Stimulated activated CD8-positive, alpha-beta memory T cell treated with anti-CD3 and anti-CD28 coated beads, Interleukin-4, amount 100 ng/mL, for 1 hour (primary cell): ENCODE results near the gene PGLYRP4.

Experiments
- DNase-seq, 2 donors: peaks; one replicate each; pipeline ENCODE4 v3.0.0-alpha.2; 2020; ENCODE audit warnings: low read depth in 2 of 2, low spot score in 1 of 2

PGLYRP4 gene, protein sequence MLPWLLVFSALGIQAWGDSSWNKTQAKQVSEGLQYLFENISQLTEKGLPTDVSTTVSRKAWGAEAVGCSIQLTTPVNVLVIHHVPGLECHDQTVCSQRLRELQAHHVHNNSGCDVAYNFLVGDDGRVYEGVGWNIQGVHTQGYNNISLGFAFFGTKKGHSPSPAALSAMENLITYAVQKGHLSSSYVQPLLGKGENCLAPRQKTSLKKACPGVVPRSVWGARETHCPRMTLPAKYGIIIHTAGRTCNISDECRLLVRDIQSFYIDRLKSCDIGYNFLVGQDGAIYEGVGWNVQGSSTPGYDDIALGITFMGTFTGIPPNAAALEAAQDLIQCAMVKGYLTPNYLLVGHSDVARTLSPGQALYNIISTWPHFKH

DNA sequence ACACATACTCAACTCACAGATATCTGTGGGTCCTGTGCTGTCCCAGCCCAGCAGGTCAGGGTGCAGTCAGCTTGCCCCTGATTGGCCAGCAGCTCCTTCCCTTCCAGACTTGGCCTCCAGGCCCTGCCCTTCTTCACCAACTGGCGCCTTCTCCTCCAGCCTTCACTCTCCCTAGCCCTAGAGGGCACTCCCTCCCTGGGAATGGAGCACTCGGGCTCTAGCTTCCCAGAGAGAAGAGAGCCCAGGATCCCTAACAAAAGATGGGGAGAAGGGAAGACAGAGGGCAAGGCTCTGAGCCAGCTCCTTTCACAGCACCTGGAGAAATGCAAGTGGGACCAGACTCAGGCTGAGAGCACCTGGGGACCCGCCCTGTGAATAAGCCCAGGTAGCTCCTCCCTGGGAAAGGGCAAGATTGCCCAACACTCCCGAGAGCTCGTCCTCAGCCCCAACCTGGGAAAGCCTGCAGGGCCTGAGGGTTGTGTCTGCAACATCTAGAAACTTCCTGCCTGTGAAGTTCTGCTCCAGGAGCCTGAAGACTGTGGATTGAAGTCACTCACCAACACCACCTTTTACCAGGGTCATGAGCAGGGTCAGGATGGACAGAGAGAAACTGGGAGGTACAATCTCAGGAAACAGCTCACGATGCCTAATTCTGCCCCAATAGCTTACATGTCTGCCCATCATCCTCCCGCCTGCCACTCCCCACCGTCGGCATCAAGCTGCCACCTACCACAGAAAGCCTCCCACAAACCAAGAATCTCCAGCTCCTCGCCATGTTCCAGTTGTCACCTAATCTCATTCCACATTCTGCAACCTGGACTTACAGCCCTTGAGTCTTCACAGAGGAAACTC, at the start of gene PGLYRP4:
Gene PGLYRP4 (minus strand): TSS at position 331 of the 852 bp plus-strand sequence. CDS start 909 bp downstream, outside the sequence.
- no peak for DNase-seq

DNA sequence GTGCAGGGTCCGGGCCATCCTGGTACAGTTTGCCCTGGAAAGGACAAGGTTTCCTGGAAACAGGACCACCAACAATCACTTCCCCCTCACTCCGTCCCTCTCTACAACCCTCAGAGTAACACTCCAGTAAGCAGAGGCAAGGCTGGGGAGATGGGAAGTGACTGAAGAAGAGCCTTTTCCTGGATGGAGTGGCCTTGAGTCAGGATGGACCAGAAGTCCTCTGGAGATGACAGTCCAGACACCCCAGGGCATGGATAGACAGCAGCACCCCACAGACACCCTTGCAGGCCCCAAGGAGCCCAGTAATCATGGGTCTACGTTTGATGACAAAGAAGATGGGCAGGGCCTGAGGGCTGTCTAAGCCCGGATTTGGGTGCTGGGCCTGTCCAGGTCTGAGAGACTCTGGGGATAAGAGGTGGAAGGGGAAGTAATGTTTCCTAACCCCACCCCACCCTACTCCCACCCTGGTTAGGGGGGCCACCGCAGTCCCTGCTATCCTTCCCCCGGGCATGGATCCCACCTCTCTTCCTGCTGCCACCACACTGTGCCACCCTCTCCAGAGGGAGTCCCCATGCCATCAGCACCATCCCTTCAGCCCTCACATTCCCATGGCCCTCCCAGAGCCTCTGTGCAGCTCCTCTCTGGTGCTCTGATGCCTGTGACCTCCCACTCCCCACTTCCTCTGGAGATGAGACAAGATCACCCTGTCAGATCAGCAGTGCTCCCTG, 49.4 kb upstream of the PGLYRP4 start:
- DNase-seq, result no peak

DNA sequence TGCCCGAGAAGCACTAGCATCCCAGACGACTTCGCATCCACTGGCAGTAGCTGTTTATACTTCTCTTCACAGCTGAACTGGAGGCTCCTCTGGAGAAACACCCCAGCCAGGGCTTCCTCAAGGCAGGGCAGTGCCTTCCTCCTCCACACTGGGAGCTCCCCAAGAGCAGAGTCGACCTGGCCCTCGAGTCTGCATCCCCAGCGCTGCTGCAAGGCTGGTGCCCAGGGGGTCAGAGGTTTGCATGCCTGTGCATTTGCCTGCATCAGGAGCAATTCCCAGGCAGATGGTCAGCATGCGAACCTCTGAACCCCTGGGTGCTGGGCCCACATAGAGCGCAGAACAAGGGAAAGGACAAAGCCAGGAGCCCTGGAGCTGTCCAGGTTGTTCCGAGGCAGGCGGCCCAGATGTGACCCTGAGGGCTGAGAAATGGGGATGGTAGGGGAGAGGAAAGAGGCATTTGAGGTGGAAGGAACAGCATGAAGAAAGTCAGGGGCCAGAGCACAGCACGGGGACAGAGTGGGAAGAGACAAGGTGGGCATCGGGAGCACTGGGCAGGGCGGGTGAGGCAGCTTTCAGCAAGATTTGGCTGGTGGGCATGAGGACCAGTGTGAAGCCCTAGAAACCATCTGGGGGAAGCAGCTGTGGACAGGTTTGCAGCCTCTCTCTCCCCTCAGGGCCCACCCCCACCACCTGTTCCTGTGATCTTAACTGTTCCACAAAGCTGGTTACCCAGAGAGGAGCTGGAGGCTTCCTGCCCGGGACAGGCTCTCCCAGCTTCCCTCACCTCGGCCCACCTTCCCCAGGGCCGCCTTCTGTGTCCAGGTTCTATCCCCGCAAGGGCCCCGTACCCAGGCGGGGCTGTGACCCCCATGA, 48.6 kb upstream of the PGLYRP4 start:
- DNase-seq, result no peak

DNA sequence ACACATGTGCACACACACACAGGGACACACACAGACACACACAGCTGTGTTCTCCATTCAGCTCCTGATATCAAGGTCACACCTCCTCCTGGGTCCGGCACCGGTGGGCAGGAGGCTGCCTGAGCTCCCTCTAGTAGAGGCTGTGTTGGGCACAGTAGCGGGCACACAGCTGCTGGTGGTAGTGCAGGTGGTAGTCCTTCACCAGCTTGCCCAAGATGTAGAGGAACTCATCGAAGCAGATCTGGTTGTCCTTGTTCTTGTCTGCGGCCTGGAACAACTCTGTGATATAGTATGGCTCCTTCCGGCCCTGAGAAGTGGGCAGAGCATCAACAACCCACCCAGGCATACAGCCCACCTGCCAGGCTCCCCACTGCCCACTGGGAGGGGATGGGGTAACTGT, 47.8 kb upstream of the PGLYRP4 start:
- DNase-seq, result no peak

DNA sequence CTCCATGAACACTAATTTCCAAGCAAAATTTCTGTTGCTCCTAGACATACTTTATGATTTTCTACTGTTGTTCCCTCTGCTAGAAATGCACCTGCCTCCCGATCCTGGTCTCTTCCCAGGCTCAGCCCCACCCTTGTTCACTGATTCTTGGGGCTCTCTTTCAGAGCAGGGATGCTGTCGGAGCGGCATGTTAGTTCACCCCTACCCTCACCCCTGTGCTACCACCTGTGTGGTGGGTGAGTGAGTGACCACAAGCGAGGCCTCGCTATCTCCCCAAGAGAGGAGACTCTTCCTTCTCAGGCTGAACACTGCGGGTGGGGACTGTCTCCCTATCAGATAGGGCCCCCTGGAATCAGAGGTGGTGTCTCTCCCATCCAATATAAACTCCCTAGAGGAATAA, 47.1 kb upstream of the PGLYRP4 start:
- DNase-seq, result no peak

DNA sequence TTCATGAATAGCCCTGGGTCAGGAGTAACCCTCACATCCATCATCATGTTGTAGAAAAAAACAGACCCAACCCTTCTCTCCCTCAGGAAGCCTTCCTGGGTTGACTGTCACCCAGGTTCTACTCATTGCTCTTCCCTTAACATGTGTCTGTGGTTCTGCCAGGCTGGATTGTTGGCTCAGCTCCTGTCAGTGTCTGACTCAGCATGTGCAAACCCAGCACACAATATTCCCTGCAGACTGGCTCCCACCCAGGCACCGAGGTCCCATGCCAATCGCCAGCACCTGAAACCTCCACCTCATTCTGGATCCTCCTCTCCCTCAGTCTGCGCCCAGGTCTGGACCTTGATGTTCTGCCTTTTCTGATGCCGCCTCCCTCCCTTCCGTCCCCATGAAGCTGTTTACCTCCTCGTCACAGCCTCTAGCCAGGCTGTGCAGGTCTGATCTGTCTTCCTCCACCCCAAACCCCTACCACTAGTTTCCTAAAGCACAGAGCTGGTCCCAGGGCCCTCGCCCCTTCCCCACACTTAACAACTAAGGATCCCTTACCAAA, 46.6 kb upstream of the PGLYRP4 start:
- DNase-seq, result no peak

DNA sequence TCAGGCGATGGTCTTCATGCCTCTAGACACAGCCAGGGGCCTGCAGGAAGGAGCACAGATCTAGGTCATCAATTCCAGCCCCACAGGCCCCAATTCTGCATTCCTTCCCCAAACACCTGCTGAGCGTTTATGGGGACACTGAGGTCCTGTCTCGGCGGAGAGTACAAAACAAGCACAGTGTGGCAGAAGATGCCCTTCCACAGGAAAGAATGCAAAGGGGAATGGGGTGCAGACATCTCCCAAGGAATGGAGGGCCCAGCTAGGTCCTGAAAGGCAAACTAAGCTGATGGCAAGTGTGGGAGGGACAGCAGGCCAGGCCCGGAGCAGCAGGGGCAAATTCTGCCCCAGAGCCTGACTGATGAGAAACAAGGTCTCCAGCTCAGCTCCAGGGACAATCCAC, 45.8 kb upstream of the PGLYRP4 start:
- no peak for DNase-seq

DNA sequence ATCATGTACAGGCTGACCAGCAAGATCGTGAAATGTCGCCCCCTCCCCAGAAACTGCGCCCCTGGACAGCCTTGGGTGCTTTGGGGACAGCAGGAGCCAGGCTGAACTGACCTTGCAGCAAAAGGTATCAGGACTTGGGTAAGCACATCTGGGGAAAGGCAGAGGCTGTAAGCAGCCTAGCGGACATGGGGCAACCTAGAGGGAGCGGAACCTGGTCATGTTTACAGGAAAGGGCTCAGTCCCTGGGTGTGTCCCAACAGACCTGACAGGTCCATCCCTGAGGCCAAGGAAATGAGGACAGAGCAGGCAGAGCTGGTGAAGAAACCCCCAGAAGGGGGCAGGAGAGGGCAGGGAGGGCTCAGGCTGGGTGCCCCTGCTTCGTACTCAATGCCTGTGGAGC, 45.3 kb upstream of the PGLYRP4 start:
- no peak for DNase-seq

DNA sequence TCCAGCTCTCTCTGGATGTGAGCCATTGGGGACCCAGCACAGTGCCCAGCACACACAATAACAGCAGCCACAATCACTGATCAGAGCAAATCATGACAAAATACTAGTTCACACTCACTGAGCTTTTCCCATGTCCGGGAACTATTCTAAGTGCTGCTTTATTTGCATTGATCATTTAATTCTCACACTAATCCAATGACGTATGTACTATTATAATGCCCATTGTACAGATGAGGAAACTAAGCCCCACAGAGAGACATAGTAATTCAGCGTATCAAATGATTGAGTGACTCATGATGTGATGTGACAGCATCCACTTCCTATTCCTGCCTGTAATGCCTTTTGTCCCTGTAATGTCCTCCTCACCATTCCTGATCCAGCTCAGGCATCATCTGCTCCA, 44.2 kb upstream of the PGLYRP4 start:
- DNase-seq, result no peak

DNA sequence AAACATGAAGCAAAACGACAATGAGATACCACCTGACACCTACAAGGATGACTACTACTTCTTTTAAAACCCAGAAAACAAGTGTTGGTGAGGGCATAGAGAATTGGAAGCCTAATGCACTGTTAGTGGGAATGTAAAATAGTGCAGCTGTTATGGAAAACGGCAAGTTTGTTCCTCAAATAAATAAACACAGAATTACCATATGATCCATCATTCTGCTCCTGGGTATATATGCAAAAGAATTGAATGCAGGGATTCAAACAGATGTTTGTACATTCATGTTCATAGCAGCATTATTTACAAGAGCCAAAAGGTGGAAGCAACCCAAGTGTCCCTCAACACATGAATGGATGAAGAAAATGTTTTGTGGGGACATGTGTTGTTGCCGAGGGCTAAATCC, 43.6 kb upstream of the PGLYRP4 start:
- DNase-seq, result no peak

DNA sequence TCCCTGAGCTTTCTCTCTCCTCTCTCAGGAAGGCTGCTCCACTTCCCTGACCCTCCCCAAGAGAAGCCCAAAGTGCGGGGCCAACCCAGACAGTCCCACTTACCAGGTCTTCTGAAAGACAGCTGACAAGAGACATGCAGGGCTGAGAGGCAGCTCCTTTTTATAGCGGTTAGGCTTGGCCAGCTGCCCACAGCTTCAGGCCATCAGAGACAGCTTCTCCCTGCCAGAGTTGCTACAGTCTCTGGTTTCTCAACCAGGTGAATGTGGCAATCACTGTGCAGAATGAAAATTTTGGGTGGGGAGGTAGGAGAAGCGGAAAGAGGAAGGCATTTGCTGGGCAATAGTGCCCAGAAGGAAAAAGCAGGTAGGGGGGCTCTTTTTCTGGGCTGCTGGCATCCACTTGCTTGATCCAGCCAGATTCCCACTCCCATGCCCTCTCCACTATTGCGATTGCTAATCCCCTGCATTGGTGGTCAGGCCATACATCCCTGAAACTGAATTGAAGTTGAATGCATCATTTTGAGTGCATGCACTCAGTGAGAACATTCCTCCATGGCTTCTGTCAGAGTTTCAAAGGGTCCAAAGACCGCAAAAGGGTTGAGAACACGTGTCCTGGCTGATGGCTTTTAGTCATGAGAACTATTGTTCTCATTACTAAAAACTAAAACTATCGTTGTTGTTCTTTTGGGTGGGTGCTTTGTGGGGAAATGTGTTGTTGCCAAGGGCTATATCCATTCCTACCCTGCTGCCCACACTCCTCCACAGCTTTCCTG, 42.5 kb upstream of the PGLYRP4 start, which contains the start of gene S100A8:
Gene S100A8 (minus strand): TSS at position 136 of the 773 bp plus-strand sequence. CDS start 538 bp downstream, outside the sequence.
- DNase-seq, result no peak

DNA sequence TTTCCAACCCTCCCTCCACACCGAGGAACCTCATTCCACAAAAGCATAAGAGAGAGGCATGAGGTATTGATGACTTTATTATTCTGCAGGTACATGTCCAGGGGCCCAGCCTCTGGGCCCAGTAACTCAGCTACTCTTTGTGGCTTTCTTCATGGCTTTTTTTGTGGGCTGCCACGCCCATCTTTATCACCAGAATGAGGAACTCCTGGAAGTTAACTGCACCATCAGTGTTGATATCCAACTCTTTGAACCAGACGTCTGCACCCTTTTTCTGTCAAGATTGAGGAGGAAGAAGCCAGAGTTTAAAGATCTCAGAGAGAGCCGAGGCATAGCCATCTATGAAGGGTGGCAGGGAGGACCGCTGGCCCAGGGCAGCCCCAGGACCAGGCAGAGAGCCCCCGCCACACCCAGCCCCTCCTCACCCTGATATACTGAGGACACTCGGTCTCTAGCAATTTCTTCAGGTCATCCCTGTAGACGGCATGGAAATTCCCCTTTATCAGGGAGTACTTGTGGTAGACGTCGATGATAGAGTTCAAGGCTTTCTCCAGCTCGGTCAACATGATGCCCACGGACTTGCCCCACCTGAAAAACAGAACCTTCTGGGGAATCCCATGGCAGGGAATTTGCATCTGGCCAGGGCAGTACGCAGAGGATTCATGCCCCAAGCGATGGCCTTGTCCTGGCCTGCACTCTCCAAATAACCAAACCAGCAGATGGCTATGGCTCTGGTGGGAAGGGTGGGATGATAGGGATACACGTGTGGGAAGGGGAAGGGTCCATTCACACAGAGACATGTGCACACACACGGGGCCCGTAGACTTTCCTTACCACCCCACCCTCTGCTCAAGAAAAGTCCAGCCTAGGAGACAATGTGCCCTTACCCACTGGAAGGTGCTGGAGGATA, 41.6 kb upstream of the PGLYRP4 start:
- DNase-seq, result no peak

DNA sequence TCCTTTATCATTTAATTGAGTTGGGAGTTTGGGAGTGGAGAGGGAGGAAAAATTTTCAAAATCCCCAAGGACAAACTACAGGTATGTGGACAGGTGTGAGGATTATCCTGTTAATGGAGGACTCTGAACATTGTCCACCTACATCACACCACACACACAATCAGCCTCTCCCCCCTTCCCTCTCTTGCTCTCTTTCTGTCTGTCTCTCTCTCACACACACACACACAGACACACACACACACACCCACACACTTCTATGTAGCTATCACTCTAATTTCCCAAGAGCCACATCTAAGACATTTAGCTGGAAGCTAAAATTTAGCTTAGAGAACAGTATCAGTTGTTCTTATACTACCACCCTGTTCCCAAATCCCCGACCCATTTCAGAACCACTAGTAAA, 40.8 kb upstream of the PGLYRP4 start:
- no peak for DNase-seq

DNA sequence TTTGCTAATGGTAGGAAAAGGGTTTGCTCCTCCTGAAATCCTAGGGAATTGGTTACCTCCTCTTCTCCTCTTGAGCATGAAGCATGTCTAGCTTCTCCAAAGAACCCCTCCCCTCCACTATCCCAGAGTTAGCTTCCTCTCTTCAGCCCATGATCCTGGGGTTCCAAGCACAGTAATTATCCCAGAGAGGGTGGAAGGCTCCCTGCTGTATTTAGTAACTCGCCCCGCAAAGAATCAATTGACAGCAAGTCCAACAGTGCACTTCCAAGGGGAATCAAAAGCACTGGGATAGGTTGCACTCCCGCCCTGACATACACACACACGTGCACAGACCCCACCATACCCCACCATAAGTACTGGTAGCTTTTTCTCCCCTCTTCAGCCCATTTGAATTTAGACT, 39.1 kb upstream of the PGLYRP4 start:
- no peak for DNase-seq

DNA sequence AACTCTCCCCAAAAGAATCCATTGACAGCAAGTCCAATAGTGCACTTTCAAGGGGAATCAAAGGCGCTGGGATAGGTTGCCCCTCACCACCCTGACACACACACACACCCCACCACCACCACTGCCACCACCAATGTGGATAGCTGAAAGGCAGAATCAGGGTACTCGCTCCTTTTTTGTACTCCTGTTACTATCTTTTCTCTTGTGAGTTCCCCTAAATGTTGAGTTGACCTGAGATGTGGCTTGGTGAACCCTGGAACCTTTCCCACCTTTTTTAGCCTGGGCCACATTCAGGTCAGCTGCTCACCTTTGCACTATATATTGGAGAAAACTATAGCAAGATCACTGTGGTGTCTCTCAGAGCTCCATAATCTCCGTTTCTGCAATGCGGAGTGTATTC, 38.4 kb upstream of the PGLYRP4 start:
- DNase-seq, result no peak

DNA sequence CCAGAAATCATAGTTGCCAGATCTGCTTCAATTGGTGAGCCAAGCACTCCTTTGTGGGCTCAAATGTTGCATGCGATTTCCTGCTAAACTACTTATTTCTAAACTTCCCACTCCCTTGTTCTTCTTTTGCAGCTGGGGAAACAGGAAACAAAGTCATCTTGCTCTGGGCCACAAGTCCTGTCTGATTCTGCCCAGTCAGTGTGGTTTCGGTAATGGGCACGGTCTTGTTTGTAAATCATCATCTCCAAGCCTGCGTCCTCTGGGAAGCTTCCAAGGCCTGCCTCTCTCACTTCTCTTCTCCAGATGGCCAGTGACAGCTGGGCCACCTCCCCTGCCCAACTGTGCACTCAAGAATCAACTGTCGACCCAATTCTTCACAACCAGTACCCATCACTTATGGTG, 37.9 kb upstream of the PGLYRP4 start:
- DNase-seq, result no peak

DNA sequence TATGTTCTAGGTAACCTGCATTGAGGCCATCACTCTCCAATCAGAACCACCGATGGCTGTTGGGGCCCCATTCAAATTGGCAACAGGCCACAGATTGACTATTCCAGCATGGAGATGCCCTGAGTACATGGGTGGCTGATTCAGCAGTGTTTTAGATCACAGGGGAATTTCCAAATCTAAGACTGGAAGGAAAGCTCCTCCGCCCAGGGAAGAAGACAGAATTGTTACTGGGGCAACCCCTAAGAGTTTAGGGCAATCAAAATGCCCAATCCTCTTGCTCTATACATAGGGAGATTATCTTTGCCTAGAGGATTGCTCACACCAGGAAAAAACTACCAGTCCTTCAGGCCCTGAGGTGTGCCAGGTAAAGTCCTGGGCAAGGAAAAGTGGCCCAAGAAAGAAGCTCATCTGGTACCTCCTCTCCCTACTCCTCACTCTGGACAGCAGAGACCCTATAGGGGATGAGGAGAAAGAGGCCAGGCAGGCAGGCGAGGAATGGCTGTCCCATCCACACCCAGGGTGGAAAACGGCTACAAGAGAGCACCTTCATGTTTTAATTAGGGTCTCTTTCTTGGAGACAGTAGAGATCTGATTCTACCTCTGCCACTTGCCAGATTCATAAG, 36.4 kb upstream of the PGLYRP4 start:
- DNase-seq, result no peak

DNA sequence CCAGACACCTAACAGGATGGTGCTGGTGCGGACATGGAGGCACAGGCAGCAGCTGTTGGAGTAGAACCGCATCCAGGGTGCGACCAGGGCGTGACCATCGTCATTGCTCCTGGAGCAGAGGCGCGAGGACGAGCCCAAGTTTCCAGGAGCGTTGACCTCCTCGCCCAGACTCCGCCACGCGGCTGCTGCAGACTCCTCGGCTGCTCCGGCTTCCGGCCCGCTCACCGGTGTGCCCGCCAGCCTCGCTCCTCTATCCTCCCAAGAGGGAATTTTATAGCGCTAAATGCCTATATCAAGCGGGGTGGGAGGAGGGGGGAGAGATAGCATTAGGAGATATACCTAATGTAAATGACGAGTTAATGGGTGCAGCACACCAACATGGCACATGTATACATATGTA, 32.1 kb upstream of the PGLYRP4 start:
- DNase-seq, result no peak
